ENCODE measurements around the gene KIFC1. TPM values are rescaled to one million over a fixed set of nuclear protein-coding genes. Genes with fewer than 3 reads are reported as not detected.
"Not testable (repeated sequence)": the region's sequence is repeated elsewhere in the genome, so short reads cannot be mapped to it uniquely, and the experiment has no call there.

The KIFC1 gene
- total RNA-seq: 0.19 TPM
- long read RNA-seq, partial matches to known transcripts: 0 of 1 reads
- long read RNA-seq, other reads (novel, unspliced or antisense): 1 of 1 reads

- DNase-seq (ENCODE audit: low spot score): peak; percentile 100
Observed at GRCh38 chr6:33391278-33391921, at the start of gene KIFC1. Gene KIFC1 (plus strand): TSS chr6:33391823. CDS start chr6:33391986, 163 bp downstream.

GRCh38 chr6:33343606-33343952, 48.0 kb upstream of the KIFC1 start:
- not testable (repeated sequence) for DNase-seq (ENCODE audit: low spot score)

- DNase-seq (ENCODE audit: low spot score): no peak
Observed at GRCh38 chr6:33343953-33344611, 47.5 kb upstream of the KIFC1 start.

- no peak for DNase-seq (ENCODE audit: low spot score)
Observed at GRCh38 chr6:33344701-33345697, 46.6 kb upstream of the KIFC1 start.

GRCh38 chr6:33346972-33347371, 44.7 kb upstream of the KIFC1 start:
- DNase-seq (ENCODE audit: low spot score): not testable (repeated sequence)

- DNase-seq (ENCODE audit: low spot score): no peak
Observed at GRCh38 chr6:33347816-33348215, 43.8 kb upstream of the KIFC1 start.

- not testable (repeated sequence) for DNase-seq (ENCODE audit: low spot score)
Observed at GRCh38 chr6:33355860-33356259, 35.8 kb upstream of the KIFC1 start.

- DNase-seq (ENCODE audit: low spot score): no peak
Observed at GRCh38 chr6:33356295-33356694, 35.3 kb upstream of the KIFC1 start.

GRCh38 chr6:33357160-33357871, 34.3 kb upstream of the KIFC1 start:
- not testable (repeated sequence) for DNase-seq (ENCODE audit: low spot score)

- DNase-seq (ENCODE audit: low spot score): no peak
Observed at GRCh38 chr6:33359331-33359730, 32.3 kb upstream of the KIFC1 start.

- not testable (repeated sequence) for DNase-seq (ENCODE audit: low spot score)
Observed at GRCh38 chr6:33363486-33363885, 28.1 kb upstream of the KIFC1 start.

GRCh38 chr6:33364475-33365205, 27.0 kb upstream of the KIFC1 start:
- DNase-seq (ENCODE audit: low spot score): not testable (repeated sequence)

GRCh38 chr6:33365206-33365971, 26.2 kb upstream of the KIFC1 start:
- DNase-seq (ENCODE audit: low spot score): not testable (repeated sequence)

GRCh38 chr6:33367009-33367714, 24.5 kb upstream of the KIFC1 start:
- DNase-seq (ENCODE audit: low spot score): no peak

GRCh38 chr6:33367715-33368025, 24.0 kb upstream of the KIFC1 start:
- DNase-seq (ENCODE audit: low spot score): not testable (repeated sequence)

- not testable (repeated sequence) for DNase-seq (ENCODE audit: low spot score)
Observed at GRCh38 chr6:33371901-33372300, 19.7 kb upstream of the KIFC1 start.

- DNase-seq (ENCODE audit: low spot score): no peak
Observed at GRCh38 chr6:33372526-33373123, 19.0 kb upstream of the KIFC1 start.
